OCI-LY3 (cell line): Measurements from ENCODE around the gene S100A4.
A peak's percentile ranks its signal among the peaks of the same experiment; 100 is the strongest.

Source experiments
- H2AFZ ChIP-seq: fragments of 200-600, 300-600 bp; shearing (Covaris generic); 2 replicates; pipeline ENCODE4 v1.6.0; 2014; ENCODE audit warnings: antibody characterized with exemption, low read depth, low read length
- H3K27ac ChIP-seq: fragments of 200-600, 300-600 bp; sonication (generic); 2 replicates; pipeline ENCODE4 v1.5.1; 2014; ENCODE audit warnings: mild to moderate bottlenecking, low read length, moderate library complexity, mixed read lengths
- H3K27me3 ChIP-seq: fragments of 200-600, 300-600 bp; sonication (generic); 2 replicates; pipeline ENCODE4 v1.6.1; 2014; ENCODE audit warnings: low read depth, low read length, mixed read lengths
- H3K36me3 ChIP-seq: fragments of 200-600, 300-600 bp; sonication (generic); replicated peaks from 2 replicates; pipeline ENCODE3; 2014; ENCODE audit warnings: low read depth, low read length, mixed read lengths
- H3K4me1 ChIP-seq: fragments of 300-600, 200-600 bp; sonication (generic); 2 replicates; pipeline ENCODE4 v1.6.1; 2014; ENCODE audit warnings: low read length, mixed read lengths
- H3K4me2 ChIP-seq: fragments of 200-600, 300-600 bp; sonication (generic); 2 replicates; pipeline ENCODE4 v1.6.1; 2014; ENCODE audit warnings: low read length, mixed read lengths
- H3K4me3 ChIP-seq: fragments of 300-600, 200-600 bp; sonication (generic); 2 replicates; pipeline ENCODE4 v1.5.1; 2014; ENCODE audit warnings: antibody characterized with exemption, mild to moderate bottlenecking, low read length, moderate library complexity
- H3K79me2 ChIP-seq: fragments of 300-600, 200-600 bp; shearing (Covaris generic); 2 replicates; pipeline ENCODE4 v1.6.1; 2014; ENCODE audit warnings: mild to moderate bottlenecking, low read length, mixed read lengths
- H3K9ac ChIP-seq: fragments of 300-600, 200-600 bp; shearing (Covaris generic); 2 replicates; pipeline ENCODE4 v1.6.0; 2014; ENCODE audit warnings: mild to moderate bottlenecking, low read length, moderate library complexity
- H3K9me3 ChIP-seq: fragments of 200-600, 300-600 bp; shearing (Covaris generic); 2 replicates; pipeline ENCODE4 v1.6.1; 2014; ENCODE audit warnings: low read length, mixed read lengths; ENCODE audit not compliant: insufficient read depth
- H4K20me1 ChIP-seq: fragments of 200-600, 300-600 bp; sonication (generic); 2 replicates; pipeline ENCODE4 v1.6.1; 2016; ENCODE audit warnings: low read length, mixed read lengths; ENCODE audit not compliant: insufficient read depth
- CTCF ChIP-seq: fragments of 200-600, 300-600 bp; sonication (generic); IDR thresholded peaks from 2 replicates; pipeline ENCODE4 v1.5.1; 2014; ENCODE audit warnings: antibody characterized with exemption, low read length, low read depth
- EZH2phosphoT487 ChIP-seq: fragments of 200-600 bp; shearing (Covaris generic); IDR thresholded peaks from 2 replicates; pipeline ENCODE4 v1.6.1; 2018; ENCODE audit warnings: antibody characterized with exemption, mixed run types, low read depth

S100A4 gene

GRCh38 chr1:153573351-153573750, 27.7 kb upstream of the S100A4 start:
- Histone ChIP-seq H4K20me1 (no peaks in the 10 kb centered on the region), H3K9me3 (no peaks in the 10 kb centered on the region), H3K36me3 (no peaks in the 10 kb centered on the region), H3K4me1 (peaks cover 38% of the 10 kb centered on the region), H3K4me2 (peak overlapping the region; percentile 65; the same call in 1 of the 2 replicates), H3K9ac (peak overlapping the region; percentile 40; the same call in 1 of the 2 replicates), H3K4me3 (no peak overlapping the region), H3K27ac (peak overlapping the region; percentile 50), H3K79me2 (no peaks in the 10 kb centered on the region), H2AFZ (peak overlapping the region; percentile 53), H3K27me3 (0 out of 2 replicates have a peak, but pooled peaks cover 5% of the 10 kb centered on the region)
- TF ChIP-seq CTCF: no peak
- TF ChIP-seq EZH2phosphoT487: no peak

GRCh38 chr1:153572569-153573015, 27.0 kb upstream of the S100A4 start:
- H3K4me1 ChIP-seq: peaks cover 43% of the 10 kb centered on the region
- 0 out of 2 replicates have a peak, but pooled peaks cover 5% of the 10 kb centered on the region for H3K27me3 ChIP-seq
- H3K9me3 ChIP-seq: no peaks in the 10 kb centered on the region
- H3K79me2 ChIP-seq: no peaks in the 10 kb centered on the region
- H3K9ac ChIP-seq: peak overlapping the region; percentile 40
- H2AFZ ChIP-seq: peak overlapping the region; percentile 53
- TF ChIP-seq EZH2phosphoT487 (no peak), CTCF (peak; percentile 99)
- peak overlapping the region; percentile 18; the same call in 1 of the 2 replicates for H3K4me3 ChIP-seq
- H3K4me2 ChIP-seq: peak overlapping the region; percentile 65
- no peaks in the 10 kb centered on the region for H4K20me1 ChIP-seq
- H3K27ac ChIP-seq: peak overlapping the region; percentile 50
- H3K36me3 ChIP-seq: no peaks in the 10 kb centered on the region

GRCh38 chr1:153571706-153572105, 26.1 kb upstream of the S100A4 start:
- Histone ChIP-seq H2AFZ (peak overlapping the region; percentile 61; the same call in 1 of the 2 replicates), H3K4me2 (peak overlapping the region; percentile 65), H3K79me2 (no peaks in the 10 kb centered on the region), H3K27me3 (0 out of 2 replicates have a peak, but pooled peaks cover 5% of the 10 kb centered on the region), H4K20me1 (no peaks in the 10 kb centered on the region), H3K9me3 (no peaks in the 10 kb centered on the region), H3K9ac (no peak overlapping the region), H3K27ac (no peak overlapping the region), H3K4me1 (peaks cover 41% of the 10 kb centered on the region), H3K36me3 (no peaks in the 10 kb centered on the region), H3K4me3 (no peak overlapping the region)
- TF ChIP-seq EZH2phosphoT487 (no peak), CTCF (no peak)

GRCh38 chr1:153570874-153571273, 25.3 kb upstream of the S100A4 start:
- no peaks in the 10 kb centered on the region for H3K9me3 ChIP-seq
- TF ChIP-seq EZH2phosphoT487 (no peak), CTCF (no peak)
- H3K4me3 ChIP-seq: no peak overlapping the region
- no peak overlapping the region for H3K9ac ChIP-seq
- 0 out of 2 replicates have a peak, but pooled peaks cover 5% of the 10 kb centered on the region for H3K27me3 ChIP-seq
- peaks cover 48% of the 10 kb centered on the region for H3K4me1 ChIP-seq
- H2AFZ ChIP-seq: no peak overlapping the region
- H3K79me2 ChIP-seq: no peaks in the 10 kb centered on the region
- H3K4me2 ChIP-seq: no peak overlapping the region
- H3K36me3 ChIP-seq: no peaks in the 10 kb centered on the region
- no peaks in the 10 kb centered on the region for H4K20me1 ChIP-seq
- no peak overlapping the region for H3K27ac ChIP-seq
